Neural cell (in vitro differentiated cells): ENCODE data around the gene CTSV. TPM values are rescaled to one million over a fixed set of nuclear protein-coding genes. Genes with fewer than 3 reads are reported as not detected.
"Not testable (repeated sequence)": the region's sequence is repeated elsewhere in the genome, so short reads cannot be mapped to it uniquely, and the experiment has no call there.

ENCODE experiments used
- H2AFZ ChIP-seq: fragments of 200-600, 300-800 bp; sonication (generic), shearing (Covaris generic); 2 replicates; pipeline ENCODE4 v1.6.0; 2014; ENCODE audit warnings: low read depth, mild to moderate bottlenecking, antibody characterized with exemption, low read length, moderate library complexity
- H3F3A ChIP-seq: fragments of 200-600 bp; shearing (Covaris generic); 2 replicates; pipeline ENCODE4 v1.6.1; 2016; ENCODE audit warnings: mild to moderate bottlenecking, moderate library complexity, mixed read lengths, antibody characterized with exemption, low read length; ENCODE audit not compliant: insufficient read depth, poor library complexity, severe bottlenecking
- H3K27ac ChIP-seq: fragments of 200-600, 300-800 bp; sonication (generic), shearing (Covaris generic); 2 replicates; pipeline ENCODE4 v1.5.1; 2014; ENCODE audit warnings: mild to moderate bottlenecking, low read length, moderate library complexity
- H3K27me3 ChIP-seq: fragments of 300-800, 200-600 bp; sonication (generic), shearing (Covaris generic); 2 replicates; pipeline ENCODE4 v1.6.0; 2014; ENCODE audit warnings: mild to moderate bottlenecking, low read depth, low read length, moderate library complexity; ENCODE audit not compliant: insufficient read depth
- H3K36me3 ChIP-seq: fragments of 300-800, 200-600 bp; sonication (generic), shearing (Covaris generic); 2 replicates; pipeline ENCODE4 v1.5.1; 2014; ENCODE audit warnings: mild to moderate bottlenecking, antibody characterized with exemption, low read length, moderate library complexity; ENCODE audit not compliant: insufficient read depth
- H3K4me2 ChIP-seq: fragments of 300-800, 200-600 bp; sonication (generic), shearing (Covaris generic); 2 replicates; pipeline ENCODE4 v1.6.0; 2014; ENCODE audit warnings: mild to moderate bottlenecking, low read length
- H3K4me3 ChIP-seq: fragments of 300-800, 200-600 bp; sonication (generic), shearing (Covaris generic); 2 replicates; pipeline ENCODE4 v1.5.1; 2014; ENCODE audit warnings: mild to moderate bottlenecking, low read length, moderate library complexity
- H3K79me2 ChIP-seq: fragments of 200-600 bp; shearing (Covaris generic); replicated peaks from 2 replicates; pipeline ENCODE4 v1.6.0; 2014; ENCODE audit warnings: mild to moderate bottlenecking, low read length, moderate library complexity; ENCODE audit not compliant: insufficient read depth
- H3K9ac ChIP-seq: fragments of 300-800, 200-600 bp; sonication (generic), shearing (Covaris generic); 2 replicates; pipeline ENCODE4 v1.6.1; 2016; ENCODE audit warnings: mild to moderate bottlenecking, low read length, mixed read lengths
- H3K9me2 ChIP-seq: fragments of 200-600 bp; shearing (Covaris generic); 2 replicates; pipeline ENCODE4 v1.6.1; 2016; ENCODE audit warnings: mild to moderate bottlenecking, low read length, mixed read lengths; ENCODE audit not compliant: insufficient read depth
- H3K9me3 ChIP-seq: fragments of 200-600, 300-800 bp; sonication (generic), shearing (Covaris generic); 2 replicates; pipeline ENCODE4 v1.6.1; 2016; ENCODE audit warnings: mild to moderate bottlenecking, mixed run types, low read length, moderate library complexity, mixed read lengths
- H4K20me1 ChIP-seq: fragments of 200-600 bp; shearing (Covaris generic); 2 replicates; pipeline ENCODE4 v1.6.1; 2016; ENCODE audit warnings: mild to moderate bottlenecking, mixed run types; ENCODE audit not compliant: insufficient read depth
- CTCF ChIP-seq: fragments of 450-650 bp; IDR thresholded peaks from 2 replicates; pipeline ENCODE4 v1.5.1; 2014; ENCODE audit warnings: antibody characterized with exemption, mild to moderate bottlenecking, moderate library complexity; ENCODE audit not compliant: poor library complexity, severe bottlenecking
- EP300 ChIP-seq: fragments of 450-650 bp; conservative IDR thresholded peaks from 2 replicates; pipeline ENCODE4 v1.6.1; 2014; ENCODE audit warnings: antibody characterized with exemption, mild to moderate bottlenecking, moderate library complexity; ENCODE audit not compliant: poor library complexity, severe bottlenecking
- EZH2 ChIP-seq: fragments of 200-600, 300-800 bp; shearing (Covaris generic), sonication (generic); IDR thresholded peaks from 2 replicates; pipeline ENCODE4 v1.6.1; 2014; ENCODE audit warnings: antibody characterized with exemption, low read length, borderline replicate concordance, mild to moderate bottlenecking; ENCODE audit not compliant: insufficient read depth, poor library complexity, severe bottlenecking
- MXI1 ChIP-seq: fragments of 450-650 bp; conservative IDR thresholded peaks from 2 replicates; pipeline ENCODE4 v1.6.1; 2014; ENCODE audit warnings: antibody characterized with exemption, mild to moderate bottlenecking; ENCODE audit not compliant: poor library complexity, severe bottlenecking
- POLR2AphosphoS5 ChIP-seq: IDR thresholded peaks from 2 replicates; pipeline ENCODE4 v1.6.1; 2012
- RAD21 ChIP-seq: fragments of 450-650 bp; conservative IDR thresholded peaks from 2 replicates; pipeline ENCODE4 v1.6.1; 2014; ENCODE audit warnings: antibody characterized with exemption, mild to moderate bottlenecking, moderate library complexity
- SMC3 ChIP-seq: fragments of 450-650 bp; conservative IDR thresholded peaks from 2 replicates; pipeline ENCODE4 v1.6.1; 2014; ENCODE audit warnings: antibody characterized with exemption, mild to moderate bottlenecking, moderate library complexity; ENCODE audit not compliant: poor library complexity
- TAF1 ChIP-seq: IDR thresholded peaks from 2 replicates; pipeline ENCODE4 v1.6.1; 2012; ENCODE audit warnings: low read depth
- polyA minus RNA-seq: library from RNA; depleted of rRNA, polyadenylated mRNA; stranded (reverse); fragments of >200 nt; gene quantifications from 2 replicates; pipeline ENCODE4 v1.2.3, GENCODE V29; 2014
- polyA plus RNA-seq: library from polyadenylated mRNA; depleted of rRNA; stranded (reverse); fragments of >200 nt; gene quantifications from 2 replicates; pipeline ENCODE4 v1.2.3, GENCODE V29; 2014
- TF ChIP-seq, protein P1 (sequence below): IDR thresholded peaks from 2 replicates; pipeline ENCODE4 v1.6.1; 2012; ENCODE audit warnings: borderline replicate concordance

The CTSV gene
- polyA plus RNA-seq (0.32 and 1.8 TPM in 2 replicates), polyA minus RNA-seq (0.35 TPM in 1 of 2 replicates, not detected in the other)

DNA sequence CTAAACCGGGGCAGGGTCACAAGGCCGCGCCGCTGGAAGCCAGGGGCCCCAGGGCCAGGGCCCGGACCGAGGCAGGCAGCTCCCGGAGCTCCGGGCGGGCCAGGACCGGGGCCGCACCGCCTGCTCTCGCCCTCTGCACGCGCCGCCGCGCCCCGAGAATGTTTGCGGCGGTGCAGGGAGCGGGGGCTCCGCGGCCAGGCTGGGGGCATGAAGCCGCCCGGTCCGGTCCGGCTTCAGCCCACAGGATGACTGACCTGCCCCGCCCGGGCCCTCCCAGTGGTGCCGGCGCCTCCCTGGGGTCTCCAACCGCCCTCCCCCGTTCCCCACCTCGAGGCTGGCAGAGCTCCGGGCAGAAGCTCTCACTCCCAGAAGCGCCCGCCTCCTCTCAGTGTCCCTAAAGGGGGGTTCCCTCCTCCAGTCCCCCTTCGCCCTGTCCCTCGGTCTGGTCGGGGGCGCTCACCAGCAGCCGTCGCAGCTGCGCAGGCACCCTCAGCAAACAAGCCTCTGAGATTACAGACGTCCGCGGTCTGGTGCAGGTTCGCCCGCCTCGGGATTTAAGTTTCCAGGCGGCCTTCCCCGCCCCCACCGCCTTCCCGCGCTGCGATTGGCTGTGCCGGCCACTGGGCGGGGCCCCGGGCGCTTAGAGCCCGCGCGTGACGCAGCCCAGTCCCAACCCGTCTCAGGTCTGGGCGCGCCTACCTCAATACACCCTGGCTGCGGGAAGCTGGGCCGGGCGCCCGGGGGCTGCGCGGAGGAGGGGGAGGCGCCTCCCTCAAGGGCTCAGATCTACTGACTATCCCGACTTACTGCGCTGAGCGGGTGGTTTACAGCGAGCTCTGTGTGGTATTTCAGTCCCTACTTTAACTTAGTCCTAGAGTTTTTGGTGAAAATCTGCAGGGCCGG lies at the start of gene CTSV:
Gene CTSV, minus strand, starts transcription at position 532 of the 903 bp plus-strand sequence. CDS start 1,099 bp downstream, outside the sequence.
- Histone ChIP-seq H3K4me3 (peak within 1 kb of the TSS; percentile 84), H3K79me2 (no peaks in the 10 kb centered on the region), H3K9ac (peak within 1 kb of the TSS; percentile 20), H3K27me3 (peaks cover 12% of the 10 kb centered on the region), H3K9me2 (no peaks in the 10 kb centered on the region), H2AFZ (peak within 1 kb of the TSS; percentile 12), H3K36me3 (no peaks in the 10 kb centered on the region), H4K20me1 (no peaks in the 10 kb centered on the region), H3K9me3 (no peaks in the 10 kb centered on the region), H3K4me2 (peak within 1 kb of the TSS; percentile 62), H3K27ac (no peak within 1 kb of the TSS), H3F3A (no peaks in the 10 kb centered on the region)
- TF ChIP-seq EP300 (peak; percentile 15), MXI1 (peak; percentile 78), TAF1 (no peak), POLR2AphosphoS5 (no peak), SMC3 (peak; percentile 29), CTCF (no peak), RAD21 (no peak), EZH2 (no peak)
- TF ChIP-seq, protein P1, sequence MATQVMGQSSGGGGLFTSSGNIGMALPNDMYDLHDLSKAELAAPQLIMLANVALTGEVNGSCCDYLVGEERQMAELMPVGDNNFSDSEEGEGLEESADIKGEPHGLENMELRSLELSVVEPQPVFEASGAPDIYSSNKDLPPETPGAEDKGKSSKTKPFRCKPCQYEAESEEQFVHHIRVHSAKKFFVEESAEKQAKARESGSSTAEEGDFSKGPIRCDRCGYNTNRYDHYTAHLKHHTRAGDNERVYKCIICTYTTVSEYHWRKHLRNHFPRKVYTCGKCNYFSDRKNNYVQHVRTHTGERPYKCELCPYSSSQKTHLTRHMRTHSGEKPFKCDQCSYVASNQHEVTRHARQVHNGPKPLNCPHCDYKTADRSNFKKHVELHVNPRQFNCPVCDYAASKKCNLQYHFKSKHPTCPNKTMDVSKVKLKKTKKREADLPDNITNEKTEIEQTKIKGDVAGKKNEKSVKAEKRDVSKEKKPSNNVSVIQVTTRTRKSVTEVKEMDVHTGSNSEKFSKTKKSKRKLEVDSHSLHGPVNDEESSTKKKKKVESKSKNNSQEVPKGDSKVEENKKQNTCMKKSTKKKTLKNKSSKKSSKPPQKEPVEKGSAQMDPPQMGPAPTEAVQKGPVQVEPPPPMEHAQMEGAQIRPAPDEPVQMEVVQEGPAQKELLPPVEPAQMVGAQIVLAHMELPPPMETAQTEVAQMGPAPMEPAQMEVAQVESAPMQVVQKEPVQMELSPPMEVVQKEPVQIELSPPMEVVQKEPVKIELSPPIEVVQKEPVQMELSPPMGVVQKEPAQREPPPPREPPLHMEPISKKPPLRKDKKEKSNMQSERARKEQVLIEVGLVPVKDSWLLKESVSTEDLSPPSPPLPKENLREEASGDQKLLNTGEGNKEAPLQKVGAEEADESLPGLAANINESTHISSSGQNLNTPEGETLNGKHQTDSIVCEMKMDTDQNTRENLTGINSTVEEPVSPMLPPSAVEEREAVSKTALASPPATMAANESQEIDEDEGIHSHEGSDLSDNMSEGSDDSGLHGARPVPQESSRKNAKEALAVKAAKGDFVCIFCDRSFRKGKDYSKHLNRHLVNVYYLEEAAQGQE: no peak

- not testable (repeated sequence) for H3K9me2 ChIP-seq, H4K20me1 ChIP-seq, H3K36me3 ChIP-seq, H3K27me3 ChIP-seq, H2AFZ ChIP-seq, H3K9me3 ChIP-seq, H3F3A ChIP-seq, H3K4me3 ChIP-seq, H3K79me2 ChIP-seq, H3K4me2 ChIP-seq, H3K9ac ChIP-seq, H3K27ac ChIP-seq
Measured at GRCh38 chr9:97087668-97088215, 48.8 kb upstream of the CTSV start.

GRCh38 chr9:97084562-97084991 lies 45.6 kb upstream of the CTSV start:
- not testable (repeated sequence) for H4K20me1 ChIP-seq, H3K4me3 ChIP-seq, H3F3A ChIP-seq, H3K9me3 ChIP-seq, H3K9me2 ChIP-seq, H3K27me3 ChIP-seq, H2AFZ ChIP-seq, H3K36me3 ChIP-seq, H3K9ac ChIP-seq, H3K4me2 ChIP-seq, H3K27ac ChIP-seq, H3K79me2 ChIP-seq
